NCI-H187 (cell line): Measurements from ENCODE around the gene TBX3.

Experiments used
- DNase-seq, 2 experiments: peaks; one replicate each; lab custom pipeline; 2025; lab: John Stamatoyannopoulos, UW

TBX3 gene

GRCh38 chr12:114696443-114697242, 12.7 kb upstream of the TBX3 start:
- no peak for DNase-seq

- no peak for DNase-seq
These were observed 11.3 kb upstream of the TBX3 start for GRCh38 chr12:114695305-114695592.

- DNase-seq = no peak
These were observed 10.7 kb upstream of the TBX3 start for GRCh38 chr12:114694436-114695304.

GRCh38 chr12:114693532-114693931, 9.6 kb upstream of the TBX3 start:
- no peak for DNase-seq

- DNase-seq = no peak
These were observed 9.1 kb upstream of the TBX3 start for GRCh38 chr12:114693059-114693531.

GRCh38 chr12:114692186-114693058, 8.4 kb upstream of the TBX3 start:
- DNase-seq = peak in 1 of 2 experiments; percentile 38

- DNase-seq = no peak
These were observed 7.8 kb upstream of the TBX3 start for GRCh38 chr12:114691763-114692185.

- no peak for DNase-seq
These were observed 7.2 kb upstream of the TBX3 start for GRCh38 chr12:114691196-114691595.

GRCh38 chr12:114690267-114691135, 6.5 kb upstream of the TBX3 start:
- no peak for DNase-seq

- no peak for DNase-seq
These were observed 5.4 kb upstream of the TBX3 start for GRCh38 chr12:114689075-114689994.

GRCh38 chr12:114688256-114688845, 4.4 kb upstream of the TBX3 start:
- DNase-seq = no peak

GRCh38 chr12:114687802-114688201, 3.8 kb upstream of the TBX3 start:
- no peak for DNase-seq

- DNase-seq = no peak
These were observed 3.0 kb upstream of the TBX3 start for GRCh38 chr12:114686773-114687500.

- DNase-seq = no peak
These were observed 2.4 kb upstream of the TBX3 start for GRCh38 chr12:114686426-114686772.

- no peak for DNase-seq
These were observed 1.9 kb upstream of the TBX3 start for GRCh38 chr12:114685869-114686268.

- DNase-seq = no peak
These were observed 1.4 kb upstream of the TBX3 start for GRCh38 chr12:114685320-114685781.

- DNase-seq = peak in 1 of 2 experiments; percentile 89
These were observed 897 bp upstream of the TBX3 start for GRCh38 chr12:114684870-114685273.

- DNase-seq = no peak
These were observed 272 bp downstream of the TBX3 start for GRCh38 chr12:114683709-114684097.
